ENCODE measurements around the gene FOXN4. TPM values are rescaled to one million over a fixed set of nuclear protein-coding genes. Genes with fewer than 3 reads are reported as not detected.

FOXN4 gene
- total and polyA plus RNA-seq, 9 of the 15 experiments (the other 6 are each of a cell fraction or from before 2014, with no cell fraction given), result not detected

DNA sequence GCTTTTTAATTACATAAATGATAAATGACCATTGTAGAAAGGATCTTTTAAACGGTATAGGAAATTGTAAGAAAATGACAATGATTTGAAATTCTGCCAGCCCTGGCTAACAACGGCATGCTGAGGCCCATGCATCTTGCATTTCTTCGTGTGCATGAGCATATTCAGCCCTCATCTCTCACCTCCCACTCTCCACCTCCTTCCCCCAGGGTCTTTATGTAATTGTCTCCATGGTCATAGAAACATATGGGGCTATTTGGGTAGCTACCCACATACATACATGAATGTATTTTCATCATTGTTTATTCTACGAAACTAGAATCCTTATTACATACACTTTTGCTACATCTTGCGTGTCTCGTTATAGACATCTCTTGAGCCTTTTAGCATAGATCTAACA lies 43.1 kb upstream of the FOXN4 start:
- Histone ChIP-seq H2AFZ (ENCODE audit: low read depth, low read length) (no peak overlapping the region), H3K79me2 (ENCODE audit: control insufficient read depth, insufficient read depth, low read length) (no peaks in the 10 kb centered on the region), H3K27me3 (ENCODE audit: control insufficient read depth in 2 of 2, insufficient read depth in 2 of 2, low read length in 2 of 2) (peaks cover 12 to 21% of the 10 kb centered on the region in 2 experiments; a peak in 4 of 5 replicates), H3K4me2 (ENCODE audit: insufficient read depth, low read length) (no peak overlapping the region), H3K9me3 (replicated peaks; ENCODE audit: control insufficient read depth, insufficient read depth, low read depth, low read length) (no peaks in the 10 kb centered on the region), H3K9me1 (ENCODE audit: control insufficient read depth, insufficient read depth, low read length) (no peaks in the 10 kb centered on the region), H3K9ac (ENCODE audit: insufficient read depth in 1 of 2, low read depth in 2 of 2, low read length in 2 of 2) (no peak overlapping the region), H4K20me1 (replicated peaks; ENCODE audit: control insufficient read depth, insufficient read depth, low read length) (no peaks in the 10 kb centered on the region), H3K4me1 (replicated peaks in 1 of 2; ENCODE audit: control insufficient read depth in 2 of 2, insufficient read depth in 2 of 2, low read length in 2 of 2) (peaks cover 0 to 2% of the 10 kb centered on the region in 2 experiments; a peak in 1 of 5 replicates), H3K4me3 (no peak overlapping the region), H3K36me3 (ENCODE audit: control insufficient read depth, insufficient read depth, low read length) (no peaks in the 10 kb centered on the region), H3K27ac (ENCODE audit: extremely low read depth, low read depth, low read length) (no peak overlapping the region)
- ATAC-seq (no peak), DNase-seq (ENCODE audit: extremely low read depth in 1 of 4, low spot score in 3 of 4) (no peak), FAIRE-seq (no peak)
- intact Hi-C loops (cut with micrococcal nuclease), result no loop called here
- BruUV-seq (replicated peaks), result no TSS peak
- in situ Hi-C loops (cut with MboI), result no loop called here
- POLR2A ChIA-PET, result no interaction called here
- CTCF ChIA-PET (ENCODE audit: low intra/inter-chr PET ratio), result no interaction called here
- WGBS (ENCODE audit: insufficient coverage, low coverage, missing lambda C conversion rate), result 0% methylated on average over 6 of the region's 6 CpGs
- TF ChIP-seq, protein P1, sequence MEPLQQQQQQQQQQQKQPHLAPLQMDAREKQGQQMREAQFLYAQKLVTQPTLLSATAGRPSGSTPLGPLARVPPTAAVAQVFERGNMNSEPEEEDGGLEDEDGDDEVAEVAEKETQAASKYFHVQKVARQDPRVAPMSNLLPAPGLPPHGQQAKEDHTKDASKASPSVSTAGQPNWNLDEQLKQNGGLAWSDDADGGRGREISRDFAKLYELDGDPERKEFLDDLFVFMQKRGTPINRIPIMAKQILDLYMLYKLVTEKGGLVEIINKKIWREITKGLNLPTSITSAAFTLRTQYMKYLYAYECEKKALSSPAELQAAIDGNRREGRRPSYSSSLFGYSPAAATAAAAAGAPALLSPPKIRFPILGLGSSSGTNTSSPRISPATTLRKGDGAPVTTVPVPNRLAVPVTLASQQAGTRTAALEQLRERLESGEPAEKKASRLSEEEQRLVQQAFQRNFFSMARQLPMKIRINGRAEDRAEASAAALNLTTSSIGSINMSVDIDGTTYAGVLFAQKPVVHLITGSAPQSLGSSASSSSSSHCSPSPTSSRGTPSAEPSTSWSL (CRISPR knock-in tag; IDR thresholded peaks at IDR 0.05; ENCODE audit: borderline replicate concordance), result no peak
- TF ChIP-seq, protein P2, sequence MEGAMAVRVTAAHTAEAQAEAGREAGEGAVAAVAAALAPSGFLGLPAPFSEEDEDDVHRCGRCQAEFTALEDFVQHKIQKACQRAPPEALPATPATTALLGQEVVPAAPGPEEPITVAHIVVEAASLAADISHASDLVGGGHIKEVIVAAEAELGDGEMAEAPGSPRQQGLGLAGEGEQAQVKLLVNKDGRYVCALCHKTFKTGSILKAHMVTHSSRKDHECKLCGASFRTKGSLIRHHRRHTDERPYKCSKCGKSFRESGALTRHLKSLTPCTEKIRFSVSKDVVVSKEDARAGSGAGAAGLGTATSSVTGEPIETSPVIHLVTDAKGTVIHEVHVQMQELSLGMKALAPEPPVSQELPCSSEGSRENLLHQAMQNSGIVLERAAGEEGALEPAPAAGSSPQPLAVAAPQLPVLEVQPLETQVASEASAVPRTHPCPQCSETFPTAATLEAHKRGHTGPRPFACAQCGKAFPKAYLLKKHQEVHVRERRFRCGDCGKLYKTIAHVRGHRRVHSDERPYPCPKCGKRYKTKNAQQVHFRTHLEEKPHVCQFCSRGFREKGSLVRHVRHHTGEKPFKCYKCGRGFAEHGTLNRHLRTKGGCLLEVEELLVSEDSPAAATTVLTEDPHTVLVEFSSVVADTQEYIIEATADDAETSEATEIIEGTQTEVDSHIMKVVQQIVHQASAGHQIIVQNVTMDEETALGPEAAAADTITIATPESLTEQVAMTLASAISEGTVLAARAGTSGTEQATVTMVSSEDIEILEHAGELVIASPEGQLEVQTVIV (CRISPR knock-in tag; IDR thresholded peaks at IDR 0.05; ENCODE audit: borderline replicate concordance), result no peak
- TF ChIP-seq, protein P3, sequence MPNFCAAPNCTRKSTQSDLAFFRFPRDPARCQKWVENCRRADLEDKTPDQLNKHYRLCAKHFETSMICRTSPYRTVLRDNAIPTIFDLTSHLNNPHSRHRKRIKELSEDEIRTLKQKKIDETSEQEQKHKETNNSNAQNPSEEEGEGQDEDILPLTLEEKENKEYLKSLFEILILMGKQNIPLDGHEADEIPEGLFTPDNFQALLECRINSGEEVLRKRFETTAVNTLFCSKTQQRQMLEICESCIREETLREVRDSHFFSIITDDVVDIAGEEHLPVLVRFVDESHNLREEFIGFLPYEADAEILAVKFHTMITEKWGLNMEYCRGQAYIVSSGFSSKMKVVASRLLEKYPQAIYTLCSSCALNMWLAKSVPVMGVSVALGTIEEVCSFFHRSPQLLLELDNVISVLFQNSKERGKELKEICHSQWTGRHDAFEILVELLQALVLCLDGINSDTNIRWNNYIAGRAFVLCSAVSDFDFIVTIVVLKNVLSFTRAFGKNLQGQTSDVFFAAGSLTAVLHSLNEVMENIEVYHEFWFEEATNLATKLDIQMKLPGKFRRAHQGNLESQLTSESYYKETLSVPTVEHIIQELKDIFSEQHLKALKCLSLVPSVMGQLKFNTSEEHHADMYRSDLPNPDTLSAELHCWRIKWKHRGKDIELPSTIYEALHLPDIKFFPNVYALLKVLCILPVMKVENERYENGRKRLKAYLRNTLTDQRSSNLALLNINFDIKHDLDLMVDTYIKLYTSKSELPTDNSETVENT (CRISPR knock-in tag; IDR thresholded peaks at IDR 0.05), result no peak
- no peak for TF ChIP-seq FOXP1 (CRISPR knock-in tag; IDR thresholded peaks at IDR 0.05)
- TF ChIP-seq ADNP (tag; IDR thresholded peaks at IDR 0.05), result no peak
- TF ChIP-seq, protein P4, sequence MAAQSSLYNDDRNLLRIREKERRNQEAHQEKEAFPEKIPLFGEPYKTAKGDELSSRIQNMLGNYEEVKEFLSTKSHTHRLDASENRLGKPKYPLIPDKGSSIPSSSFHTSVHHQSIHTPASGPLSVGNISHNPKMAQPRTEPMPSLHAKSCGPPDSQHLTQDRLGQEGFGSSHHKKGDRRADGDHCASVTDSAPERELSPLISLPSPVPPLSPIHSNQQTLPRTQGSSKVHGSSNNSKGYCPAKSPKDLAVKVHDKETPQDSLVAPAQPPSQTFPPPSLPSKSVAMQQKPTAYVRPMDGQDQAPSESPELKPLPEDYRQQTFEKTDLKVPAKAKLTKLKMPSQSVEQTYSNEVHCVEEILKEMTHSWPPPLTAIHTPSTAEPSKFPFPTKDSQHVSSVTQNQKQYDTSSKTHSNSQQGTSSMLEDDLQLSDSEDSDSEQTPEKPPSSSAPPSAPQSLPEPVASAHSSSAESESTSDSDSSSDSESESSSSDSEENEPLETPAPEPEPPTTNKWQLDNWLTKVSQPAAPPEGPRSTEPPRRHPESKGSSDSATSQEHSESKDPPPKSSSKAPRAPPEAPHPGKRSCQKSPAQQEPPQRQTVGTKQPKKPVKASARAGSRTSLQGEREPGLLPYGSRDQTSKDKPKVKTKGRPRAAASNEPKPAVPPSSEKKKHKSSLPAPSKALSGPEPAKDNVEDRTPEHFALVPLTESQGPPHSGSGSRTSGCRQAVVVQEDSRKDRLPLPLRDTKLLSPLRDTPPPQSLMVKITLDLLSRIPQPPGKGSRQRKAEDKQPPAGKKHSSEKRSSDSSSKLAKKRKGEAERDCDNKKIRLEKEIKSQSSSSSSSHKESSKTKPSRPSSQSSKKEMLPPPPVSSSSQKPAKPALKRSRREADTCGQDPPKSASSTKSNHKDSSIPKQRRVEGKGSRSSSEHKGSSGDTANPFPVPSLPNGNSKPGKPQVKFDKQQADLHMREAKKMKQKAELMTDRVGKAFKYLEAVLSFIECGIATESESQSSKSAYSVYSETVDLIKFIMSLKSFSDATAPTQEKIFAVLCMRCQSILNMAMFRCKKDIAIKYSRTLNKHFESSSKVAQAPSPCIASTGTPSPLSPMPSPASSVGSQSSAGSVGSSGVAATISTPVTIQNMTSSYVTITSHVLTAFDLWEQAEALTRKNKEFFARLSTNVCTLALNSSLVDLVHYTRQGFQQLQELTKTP (IDR thresholded peaks at IDR 0.05; ENCODE audit: low read depth in 1 of 2, partially characterized antibody in 2 of 2), result no peak
- TF ChIP-seq SRSF3 (IDR thresholded peaks at IDR 0.05; ENCODE audit: insufficient read depth, low read length), result no peak
- TF ChIP-seq POLR2G (IDR thresholded peaks at IDR 0.05; ENCODE audit: low read depth, low read length), result no peak
- TF ChIP-seq, protein P5, sequence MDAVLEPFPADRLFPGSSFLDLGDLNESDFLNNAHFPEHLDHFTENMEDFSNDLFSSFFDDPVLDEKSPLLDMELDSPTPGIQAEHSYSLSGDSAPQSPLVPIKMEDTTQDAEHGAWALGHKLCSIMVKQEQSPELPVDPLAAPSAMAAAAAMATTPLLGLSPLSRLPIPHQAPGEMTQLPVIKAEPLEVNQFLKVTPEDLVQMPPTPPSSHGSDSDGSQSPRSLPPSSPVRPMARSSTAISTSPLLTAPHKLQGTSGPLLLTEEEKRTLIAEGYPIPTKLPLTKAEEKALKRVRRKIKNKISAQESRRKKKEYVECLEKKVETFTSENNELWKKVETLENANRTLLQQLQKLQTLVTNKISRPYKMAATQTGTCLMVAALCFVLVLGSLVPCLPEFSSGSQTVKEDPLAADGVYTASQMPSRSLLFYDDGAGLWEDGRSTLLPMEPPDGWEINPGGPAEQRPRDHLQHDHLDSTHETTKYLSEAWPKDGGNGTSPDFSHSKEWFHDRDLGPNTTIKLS (IDR thresholded peaks at IDR 0.05; ENCODE audit: borderline replicate concordance, low read depth), result no peak
